GM19023 (cell line): ENCODE data around the gene ARFGEF3.

Experiments
- ATAC-seq: cut with Tn5 transposase; IDR thresholded peaks from one replicate; pipeline ENCODE4 v1.9.1; 2021; ENCODE audit warnings: mild to moderate bottlenecking, moderate library complexity; ENCODE audit not compliant: unreplicated experiment

ARFGEF3 gene

DNA sequence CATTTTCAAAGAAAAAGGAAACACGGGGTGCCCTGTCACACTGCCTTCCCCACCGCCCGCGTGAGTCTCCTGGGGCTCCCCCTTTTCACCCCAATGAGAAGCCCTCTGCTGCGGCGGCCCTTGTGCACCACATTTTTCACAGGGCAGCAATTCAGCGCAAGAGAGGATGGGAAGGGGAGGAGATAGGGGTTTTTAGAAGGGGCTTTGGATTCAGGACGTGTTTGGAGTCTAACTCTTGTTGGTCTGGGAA, 726 bp upstream of the ARFGEF3 start:
- no peak for ATAC-seq

DNA sequence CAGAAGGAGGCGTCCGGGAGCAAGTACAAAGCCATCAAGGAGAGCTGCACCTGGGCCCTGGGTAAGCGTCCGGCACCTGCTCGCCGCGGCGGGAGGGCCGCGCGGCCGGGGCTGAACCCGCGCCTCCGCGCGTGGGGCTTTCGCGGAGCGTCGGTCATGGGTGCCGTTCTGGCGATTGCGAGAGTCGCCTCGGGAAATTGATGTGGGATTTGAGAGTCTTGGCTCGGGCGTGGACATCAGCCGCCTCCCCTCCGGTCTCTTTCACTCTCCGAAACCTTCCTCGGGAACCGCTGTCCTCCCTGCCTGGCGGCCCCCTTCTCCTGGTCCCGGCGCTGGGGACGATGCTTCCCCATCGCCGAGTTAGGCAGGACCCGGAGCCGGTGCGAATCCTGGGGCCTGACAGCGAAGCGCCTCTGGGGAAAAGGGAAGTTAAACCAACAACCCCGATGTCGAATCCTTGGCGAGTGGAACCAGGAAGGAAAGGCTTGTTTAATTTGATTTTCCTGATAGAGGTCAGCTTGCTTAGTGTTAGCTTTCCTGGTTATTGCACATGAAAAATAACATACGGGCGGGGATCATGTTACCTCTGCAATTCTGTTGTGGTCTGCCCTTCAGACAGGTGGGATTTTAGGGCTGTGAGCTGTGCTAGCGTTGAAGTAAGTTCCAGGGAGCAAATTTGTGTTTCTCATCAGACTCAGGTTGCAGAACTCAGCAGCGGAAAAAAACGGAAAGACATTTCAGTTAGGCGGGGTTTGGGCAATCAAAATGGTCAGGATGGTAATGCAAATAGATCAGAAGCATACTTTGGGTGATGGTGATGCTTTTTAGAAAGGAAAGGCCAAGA, 594 bp downstream of the ARFGEF3 start:
- ATAC-seq: peak; percentile 33

DNA sequence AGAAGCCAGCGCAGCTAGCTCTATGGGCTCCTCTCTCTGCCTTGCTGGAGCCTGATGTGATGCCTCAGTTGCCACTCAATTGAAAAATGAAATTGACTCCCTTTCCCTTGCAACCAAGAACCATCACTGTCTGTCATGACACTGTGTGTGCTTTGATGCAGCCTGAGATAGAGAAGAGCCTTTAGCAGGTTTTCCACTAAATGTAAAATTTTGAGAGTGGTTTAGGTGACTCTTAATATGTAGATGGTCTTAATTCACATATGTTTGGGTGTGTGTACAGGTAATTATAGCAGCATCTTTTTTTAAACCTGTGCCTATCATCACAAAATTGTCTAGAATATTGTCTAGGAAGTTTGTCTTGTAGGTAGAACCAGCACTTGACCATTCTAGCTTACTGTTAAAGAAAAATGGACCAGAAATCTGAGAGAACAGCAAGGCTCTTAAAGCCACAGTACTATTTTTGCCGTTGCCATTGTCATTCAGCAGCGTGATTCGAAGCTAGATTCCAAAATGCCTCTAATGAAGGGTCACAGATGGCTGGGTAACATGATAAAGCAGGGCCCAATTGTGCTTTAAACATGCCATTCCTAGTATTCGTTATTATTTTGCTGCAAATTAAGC, 1.3 kb downstream of the ARFGEF3 start:
- ATAC-seq: no peak

DNA sequence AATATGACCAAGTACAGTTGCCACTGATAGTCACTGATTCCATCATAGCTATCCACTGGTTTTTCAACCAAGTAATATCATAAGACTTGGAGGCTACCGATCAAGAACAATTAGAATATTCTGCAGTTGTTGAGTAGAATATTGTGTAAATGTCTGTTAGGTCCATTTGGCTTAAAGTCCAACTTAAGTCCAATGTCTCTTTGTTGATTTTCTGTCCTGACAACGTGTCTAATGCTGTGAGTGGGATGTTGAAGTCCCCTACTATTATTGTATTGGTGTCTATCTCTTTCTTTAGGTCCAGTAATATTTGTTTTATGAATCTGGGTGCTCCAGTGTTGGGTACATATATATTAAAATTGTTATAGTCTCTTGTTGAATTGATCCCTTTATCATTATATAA, 13.9 kb downstream of the ARFGEF3 start:
- ATAC-seq: no peak

DNA sequence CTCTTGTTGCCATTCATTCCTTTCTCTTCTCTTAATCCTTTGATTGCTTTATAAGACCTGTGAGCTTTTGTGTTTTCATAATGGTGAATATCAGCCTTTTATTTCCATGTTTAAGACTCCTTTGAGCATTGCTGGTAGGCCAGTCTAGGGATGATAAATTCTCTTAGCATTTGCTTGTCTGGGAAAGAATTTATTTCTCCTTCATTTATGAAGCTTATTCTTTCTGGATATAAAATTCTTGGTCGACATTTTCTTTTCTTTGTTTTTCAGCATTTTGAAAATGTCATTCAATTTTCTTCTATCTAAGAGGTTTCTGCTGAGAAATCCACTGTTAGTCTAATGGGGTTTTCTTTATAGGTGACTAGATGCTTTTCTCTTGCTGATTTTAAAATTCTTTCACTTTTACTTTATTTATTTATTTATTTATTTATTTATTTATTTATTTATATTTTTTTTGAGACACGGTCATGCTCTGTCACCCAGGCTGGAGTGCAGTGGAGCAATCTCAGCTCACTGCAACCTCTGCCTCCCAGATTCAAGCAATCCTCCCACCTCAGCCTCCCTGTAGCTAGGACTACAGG, 15.0 kb downstream of the ARFGEF3 start:
- ATAC-seq: no peak

DNA sequence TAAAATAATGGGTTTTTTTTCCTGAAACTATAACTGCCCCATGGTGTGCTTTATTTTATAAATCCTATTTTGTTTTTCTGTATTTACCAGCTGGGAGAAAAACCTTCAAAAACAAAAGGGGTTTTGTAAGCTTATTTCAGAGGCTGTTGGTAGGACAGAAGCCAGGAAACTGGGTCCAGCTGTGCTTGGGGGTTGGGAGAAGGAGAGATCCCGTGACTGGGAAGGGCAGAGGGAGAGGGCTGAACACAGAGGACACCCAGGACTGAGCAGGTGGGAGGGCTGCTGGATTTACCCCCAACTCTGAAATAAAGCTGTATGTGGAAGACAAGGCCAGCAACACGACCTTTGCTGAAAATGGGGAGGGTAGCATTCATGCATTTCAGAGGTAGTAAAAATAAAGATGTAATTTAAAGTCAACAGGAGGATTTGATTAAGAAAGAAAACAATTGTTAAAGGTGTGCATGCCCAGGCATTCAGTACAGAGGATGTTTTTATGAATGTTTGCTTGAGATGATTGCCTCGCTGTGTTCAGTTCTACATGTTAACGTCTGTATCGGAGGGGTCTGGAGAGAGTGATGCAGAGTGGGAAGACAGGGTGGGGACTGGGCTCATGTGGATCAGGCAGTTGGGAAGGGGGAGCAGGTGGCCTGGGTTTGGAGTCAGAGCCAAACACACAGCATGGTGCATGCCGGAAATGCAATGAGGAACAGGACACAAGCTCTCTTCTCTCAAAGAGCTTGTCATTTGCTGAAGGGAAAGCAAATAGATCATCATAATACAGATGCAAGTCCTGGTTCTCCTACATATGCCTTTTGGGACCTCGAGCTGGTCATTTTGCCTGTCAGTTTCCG, 21.4 kb downstream of the ARFGEF3 start:
- ATAC-seq: no peak

DNA sequence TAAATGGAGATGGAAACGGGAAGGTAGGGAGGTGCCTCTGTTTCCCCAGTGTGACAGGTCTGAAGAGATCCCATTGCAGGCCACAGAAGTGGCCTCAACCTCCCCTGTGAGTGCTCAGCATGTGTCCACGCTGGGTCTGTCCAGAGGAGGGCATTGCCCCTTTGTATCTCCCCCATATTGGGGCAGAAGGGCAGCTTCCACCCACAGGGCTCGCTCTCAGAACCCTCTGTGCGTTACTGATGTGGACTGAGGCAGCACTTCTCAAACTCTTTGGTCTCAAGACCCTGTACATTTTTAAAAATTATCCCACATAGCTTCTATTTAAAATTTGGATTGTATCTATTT, 22.0 kb downstream of the ARFGEF3 start:
- no peak for ATAC-seq

DNA sequence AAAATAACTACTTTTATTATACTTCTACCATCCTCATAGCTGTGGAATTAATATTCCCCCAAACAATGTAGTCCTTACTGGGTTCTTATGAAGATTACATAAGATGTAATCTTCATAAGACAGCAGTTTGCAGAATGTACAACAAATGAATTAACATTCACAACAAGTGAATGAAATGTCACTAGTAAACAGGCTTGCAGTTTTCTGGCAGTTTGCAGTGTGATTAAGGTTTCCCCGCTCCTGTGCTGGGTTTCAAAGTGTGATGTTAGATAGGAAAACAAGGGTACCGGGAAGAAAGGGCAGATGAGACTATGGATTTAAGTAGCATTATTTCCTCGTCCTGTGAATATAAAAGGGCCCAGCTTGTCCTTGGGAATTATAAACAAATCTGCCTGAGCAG, 22.5 kb downstream of the ARFGEF3 start:
- no peak for ATAC-seq

DNA sequence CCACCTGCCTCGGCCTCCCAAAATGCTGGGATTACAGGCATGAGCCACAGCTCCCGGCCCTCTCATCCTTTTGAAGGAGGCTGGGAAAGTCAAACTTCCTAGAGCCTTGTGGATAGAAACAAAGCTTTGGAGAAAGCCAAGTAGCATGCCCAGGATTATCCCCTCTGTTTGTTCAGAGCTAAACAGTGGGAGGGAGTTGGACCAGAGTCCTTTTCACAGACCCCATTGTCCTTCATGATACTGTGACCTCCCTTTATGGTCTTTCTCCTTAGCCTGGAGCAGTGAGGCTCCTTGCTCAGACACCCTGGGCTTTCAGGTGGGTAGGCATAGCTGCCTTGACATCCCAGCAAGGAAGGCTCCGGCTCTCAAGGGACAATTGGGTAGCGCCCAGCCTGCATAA, 25.4 kb downstream of the ARFGEF3 start:
- no peak for ATAC-seq

DNA sequence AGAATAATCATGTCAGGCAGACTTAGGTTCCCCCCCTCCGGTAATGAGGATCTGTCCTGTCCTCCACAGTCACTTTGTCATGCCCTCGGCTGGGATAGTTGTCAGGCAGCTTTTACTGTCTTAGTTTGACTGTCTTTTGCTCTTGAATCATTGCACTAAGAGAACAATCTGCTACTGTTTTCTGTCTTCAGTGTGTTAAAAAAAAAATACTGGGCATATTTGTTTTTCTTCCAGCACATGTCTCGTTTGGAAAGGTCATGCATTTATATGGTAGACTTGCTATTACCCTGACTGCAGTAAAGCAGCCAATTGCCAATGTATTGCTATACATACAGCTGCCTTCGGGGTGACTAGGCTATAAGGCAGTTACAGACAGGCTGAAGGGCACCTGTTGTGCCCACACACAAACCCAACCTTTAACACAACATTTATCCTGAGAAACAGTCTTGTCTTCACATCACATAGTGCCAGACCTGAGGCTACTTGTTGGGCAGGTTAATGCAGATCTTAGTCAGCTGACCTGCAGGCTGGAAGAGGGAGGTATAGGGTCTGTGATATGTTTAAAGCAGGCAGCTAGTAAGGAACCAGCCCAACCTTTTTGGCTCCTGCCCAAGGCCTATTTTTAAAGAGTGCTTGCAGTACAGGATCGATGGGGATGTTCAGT, 26.7 kb downstream of the ARFGEF3 start:
- ATAC-seq: no peak

DNA sequence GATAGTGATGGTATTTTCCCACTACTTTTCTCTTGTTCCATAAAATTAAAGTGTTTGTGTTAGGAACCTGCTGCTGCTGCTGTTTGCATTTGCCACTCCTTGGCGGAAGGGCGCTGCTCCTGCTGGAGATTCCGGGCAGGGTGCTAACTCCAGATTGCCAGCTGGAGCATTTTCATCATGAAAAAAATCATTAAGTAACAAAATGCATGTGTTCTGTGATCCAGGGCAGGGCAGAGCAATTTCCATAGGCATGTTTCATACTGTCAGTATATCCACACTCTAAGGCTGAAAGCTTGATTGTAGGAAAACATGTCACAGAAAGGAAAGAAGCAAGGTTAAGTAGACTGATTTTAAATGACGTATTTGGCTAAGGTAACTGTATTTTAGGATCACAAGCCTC, 32.5 kb downstream of the ARFGEF3 start:
- ATAC-seq: no peak

DNA sequence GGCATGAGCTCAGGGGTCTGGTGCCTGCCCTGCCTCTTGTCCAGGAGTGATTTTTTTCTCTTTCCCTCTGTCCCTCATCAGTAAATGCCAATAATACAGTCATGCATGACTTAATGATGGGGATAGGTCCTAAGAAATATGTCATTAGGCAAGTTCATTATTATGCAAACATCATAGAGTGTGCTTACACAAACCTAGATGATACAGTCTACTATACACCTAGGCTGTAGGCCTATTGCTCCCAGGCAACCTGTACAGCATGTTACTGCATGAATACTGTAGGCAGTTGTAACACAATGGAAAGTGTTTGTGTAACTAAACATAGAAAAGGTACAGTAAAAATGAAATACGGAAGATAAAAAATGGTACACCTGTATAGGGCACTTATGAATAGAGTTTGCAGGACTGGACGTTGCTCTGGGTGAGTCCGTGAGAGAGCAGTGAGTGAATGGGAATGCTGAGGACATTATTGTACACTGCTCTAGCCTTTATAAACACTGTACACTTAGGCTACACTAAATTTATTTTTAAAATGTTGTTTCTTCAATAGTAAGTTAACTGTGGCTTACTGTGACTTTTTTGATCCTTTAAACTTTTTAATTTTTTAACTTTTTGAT, 34.5 kb downstream of the ARFGEF3 start:
- ATAC-seq: no peak

DNA sequence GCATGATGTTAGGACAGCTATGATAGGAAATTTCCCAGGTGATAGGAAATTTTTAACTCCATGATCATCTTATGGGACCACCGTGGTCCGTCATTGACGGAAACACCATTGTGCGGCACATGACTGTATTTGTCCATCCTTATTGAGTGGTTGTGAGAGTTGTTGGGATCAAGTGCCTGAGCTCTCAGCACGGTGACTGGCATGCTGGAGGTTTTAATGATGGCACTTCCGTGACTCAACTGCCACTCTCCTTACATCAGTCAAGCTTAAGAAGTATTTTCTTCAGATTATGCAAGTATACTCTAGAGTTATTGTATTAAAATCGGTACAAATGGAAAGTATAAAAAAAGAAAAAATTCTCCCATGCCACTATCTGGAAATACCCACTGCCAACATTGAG, 35.8 kb downstream of the ARFGEF3 start:
- ATAC-seq: no peak

DNA sequence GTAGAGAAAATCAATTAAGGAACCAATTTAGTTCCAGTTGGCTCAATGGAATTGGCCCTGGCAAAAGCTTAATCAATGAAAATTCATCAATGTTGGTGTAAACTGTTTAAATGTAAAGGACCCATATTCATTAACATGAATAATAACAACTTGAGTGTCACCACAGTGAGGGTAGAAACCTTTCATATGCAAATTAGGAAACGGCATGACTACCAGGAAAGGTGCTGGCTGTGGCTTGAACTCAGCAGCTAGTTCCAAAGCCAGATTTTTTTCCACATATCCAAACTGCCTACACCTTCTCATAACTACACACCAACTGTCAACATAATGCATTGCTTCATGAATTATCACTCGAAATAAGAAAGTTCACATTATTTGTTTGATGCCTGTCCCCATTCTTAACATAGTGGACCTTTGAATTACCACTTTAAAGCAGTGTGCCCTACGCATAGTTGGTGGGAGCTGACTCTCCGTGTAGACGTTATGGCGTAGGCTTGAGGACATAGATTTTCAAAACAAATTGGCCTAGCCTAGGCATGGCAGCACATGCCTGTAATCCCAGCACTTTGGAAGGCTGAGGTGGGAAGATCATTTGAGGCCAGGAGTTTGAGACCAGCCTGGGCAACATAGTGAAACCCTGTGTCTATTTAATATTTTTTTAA, 36.8 kb downstream of the ARFGEF3 start:
- no peak for ATAC-seq

DNA sequence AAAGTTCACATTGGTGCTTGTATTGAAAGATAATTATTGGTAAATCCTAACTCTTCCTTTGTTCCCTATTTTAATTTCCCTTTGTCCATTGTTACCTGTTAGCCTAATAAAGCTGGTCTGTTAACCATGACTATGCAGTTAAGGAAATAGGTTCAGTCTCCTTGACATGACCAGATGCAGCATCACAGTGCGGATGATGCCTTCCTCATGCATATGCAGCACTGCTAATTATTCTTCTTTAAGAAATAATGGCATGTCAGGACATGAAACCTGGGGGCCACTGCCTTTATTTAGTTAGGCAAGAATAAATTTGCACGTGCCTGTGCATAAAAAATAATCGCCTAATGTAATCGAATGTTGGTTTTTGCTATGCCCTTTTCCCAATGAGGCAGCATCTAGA, 40.1 kb downstream of the ARFGEF3 start:
- ATAC-seq: no peak

DNA sequence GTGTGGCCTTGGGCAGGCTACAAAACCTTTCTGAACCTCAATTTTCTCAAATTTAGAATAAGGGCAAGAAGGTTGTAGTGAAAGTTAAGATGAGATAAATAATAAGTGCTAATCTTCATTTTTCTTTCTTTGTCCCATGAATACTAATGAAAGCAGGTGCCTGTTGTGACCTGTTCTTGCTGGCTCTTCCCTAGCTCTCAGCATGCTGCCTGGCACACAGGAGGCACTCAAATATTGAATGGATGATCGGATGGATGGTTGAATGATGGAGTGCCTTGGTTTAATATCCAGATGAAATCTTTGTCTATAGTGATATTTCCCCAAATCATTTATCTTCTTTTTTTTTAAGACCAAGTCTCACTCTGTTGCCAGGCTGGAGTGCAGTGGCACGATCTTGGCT, 41.6 kb downstream of the ARFGEF3 start:
- no peak for ATAC-seq

DNA sequence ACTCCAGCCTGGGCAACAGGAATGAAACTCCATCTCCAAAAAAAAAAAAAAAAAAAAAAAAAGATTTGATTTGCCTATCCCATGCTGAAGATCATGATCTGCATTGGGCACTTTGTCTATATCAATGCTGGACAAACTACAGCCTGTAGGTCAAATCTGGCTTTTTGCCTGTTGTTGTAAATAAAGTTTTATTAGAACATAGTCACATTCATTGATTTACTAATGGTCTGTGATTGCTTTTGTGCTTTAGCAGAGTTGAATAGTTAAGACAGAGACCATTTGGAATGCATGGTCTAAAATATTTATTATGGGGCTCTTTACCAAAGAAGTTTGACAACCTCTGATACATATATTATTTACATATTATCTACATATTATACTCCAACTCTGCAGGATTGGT, 42.6 kb downstream of the ARFGEF3 start:
- no peak for ATAC-seq

DNA sequence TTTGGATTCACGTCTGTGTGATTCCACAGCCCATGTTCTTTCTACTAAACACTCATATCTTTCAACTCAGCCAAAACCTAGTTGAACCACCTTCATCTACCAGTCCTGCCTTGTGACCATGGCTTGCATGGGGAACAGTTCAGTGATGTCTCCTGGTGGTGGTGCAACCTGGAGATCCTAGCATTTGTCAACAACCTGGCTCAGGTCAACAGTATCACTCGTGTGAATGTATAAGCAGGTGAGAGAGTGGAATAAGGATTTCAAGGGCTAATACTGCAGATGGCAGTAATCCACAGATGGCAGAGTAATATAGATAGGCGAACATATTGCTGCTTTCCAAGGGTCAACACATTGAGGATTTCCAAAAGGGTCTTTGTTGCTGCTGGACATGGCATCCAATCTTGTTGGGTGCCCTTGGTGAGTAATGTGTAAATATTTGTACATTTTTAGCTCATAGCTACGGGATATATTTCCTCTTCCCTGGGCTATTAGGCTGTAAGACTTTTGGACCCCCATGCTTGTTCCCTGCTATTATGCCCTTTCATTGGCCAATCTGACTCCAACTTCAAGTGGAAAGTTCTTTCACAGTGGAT, 43.1 kb downstream of the ARFGEF3 start:
- no peak for ATAC-seq

DNA sequence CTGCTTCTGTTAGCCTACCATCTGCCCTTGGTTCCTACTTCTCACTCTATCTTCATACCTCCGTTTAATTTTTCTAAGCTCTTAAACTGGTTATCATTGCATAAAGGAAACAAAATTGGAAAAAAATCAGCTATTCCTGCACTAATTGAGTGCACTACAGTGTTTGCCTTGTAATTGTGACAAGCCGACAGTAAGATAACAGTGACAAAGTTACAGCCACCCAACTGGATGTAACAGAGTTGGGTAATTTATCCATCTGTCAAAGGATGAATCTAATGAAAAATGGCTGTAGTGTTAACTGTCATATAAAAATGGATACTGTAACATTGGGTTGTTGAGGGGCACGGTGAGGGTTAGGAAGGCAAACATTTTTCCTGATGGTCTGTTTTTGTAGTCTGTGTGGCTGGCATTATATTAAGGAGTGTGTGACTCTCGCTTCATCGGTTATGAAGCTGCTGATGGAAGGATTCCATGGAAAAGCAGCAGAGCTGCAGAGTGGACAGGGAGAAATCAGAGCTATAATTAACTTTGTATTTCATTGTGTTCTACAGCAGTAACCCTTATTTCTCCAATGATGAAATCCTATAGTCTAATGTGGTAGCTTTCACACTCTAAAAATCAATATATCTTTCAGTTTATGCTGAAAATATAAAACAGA, 43.8 kb downstream of the ARFGEF3 start:
- ATAC-seq: no peak
